ENCODE results near the gene SLC51B.
A peak's percentile ranks its signal among the peaks of the same experiment; 100 is the strongest.
"Not testable (repeated sequence)": the region's sequence is repeated elsewhere in the genome, so short reads cannot be mapped to it uniquely, and the experiment has no call there.

SLC51B gene

GRCh38 chr15:65042776-65043327 is 2.3 kb upstream of the SLC51B start:
- no peak for DNase-seq

GRCh38 chr15:65044218-65044617 is 969 bp upstream of the SLC51B start:
- DNase-seq = not testable (repeated sequence)

- no peak for DNase-seq
Measured at GRCh38 chr15:65048241-65048640, 3.1 kb downstream of the SLC51B start.

- DNase-seq = peak; percentile 71
Measured at GRCh38 chr15:65049418-65049840, 4.2 kb downstream of the SLC51B start.

GRCh38 chr15:65050270-65050669 is 5.1 kb downstream of the SLC51B start:
- DNase-seq = no peak

- DNase-seq = no peak
Measured at GRCh38 chr15:65051266-65051665, 6.1 kb downstream of the SLC51B start.

- no peak for DNase-seq
Measured at GRCh38 chr15:65052956-65053355, 7.8 kb downstream of the SLC51B start.

- DNase-seq = peak; percentile 26
Measured at GRCh38 chr15:65054333-65055200, 9.4 kb downstream of the SLC51B start.

GRCh38 chr15:65055201-65055870 is 10.1 kb downstream of the SLC51B start:
- DNase-seq = no peak

GRCh38 chr15:65056106-65056505 is 10.9 kb downstream of the SLC51B start:
- no peak for DNase-seq

- DNase-seq = no peak
Measured at GRCh38 chr15:65056868-65057548, 11.8 kb downstream of the SLC51B start.

- DNase-seq = no peak
Measured at GRCh38 chr15:65057549-65057940, 12.4 kb downstream of the SLC51B start.

GRCh38 chr15:65058394-65059368 is 13.5 kb downstream of the SLC51B start:
- no peak for DNase-seq

- DNase-seq = no peak
Measured at GRCh38 chr15:65059369-65059750, 14.2 kb downstream of the SLC51B start.

- DNase-seq = no peak
Measured at GRCh38 chr15:65059931-65060596, 14.9 kb downstream of the SLC51B start.

GRCh38 chr15:65060641-65061397 is 15.6 kb downstream of the SLC51B start:
- DNase-seq = no peak

- no peak for DNase-seq
Measured at GRCh38 chr15:65062061-65062460, 16.9 kb downstream of the SLC51B start.

GRCh38 chr15:65062726-65063125 is 17.5 kb downstream of the SLC51B start:
- no peak for DNase-seq

- no peak for DNase-seq
Measured at GRCh38 chr15:65066001-65066634, 20.9 kb downstream of the SLC51B start.

All from T-helper 9 cell (primary cell).